NCI-H524 (cell line): ENCODE data around the gene NUTM1.
"Not testable (repeated sequence)": the region's sequence is repeated elsewhere in the genome, so short reads cannot be mapped to it uniquely, and the experiment has no call there.

Source experiments
- DNase-seq, 2 experiments: peaks; one replicate each; lab custom pipeline; 2025; lab: John Stamatoyannopoulos, UW

The NUTM1 gene

GRCh38 chr15:34337557-34338306, 5.4 kb upstream of the NUTM1 start, which contains the start of gene SLC12A6:
TSS of gene SLC12A6 (minus strand) at chr15:34337781. CDS start at chr15:34336680, 1,101 bp downstream.
- DNase-seq, result peak; percentile 93 to 98

- no peak for DNase-seq
Measured at GRCh38 chr15:34338347-34338746, 4.8 kb upstream of the NUTM1 start.

DNA sequence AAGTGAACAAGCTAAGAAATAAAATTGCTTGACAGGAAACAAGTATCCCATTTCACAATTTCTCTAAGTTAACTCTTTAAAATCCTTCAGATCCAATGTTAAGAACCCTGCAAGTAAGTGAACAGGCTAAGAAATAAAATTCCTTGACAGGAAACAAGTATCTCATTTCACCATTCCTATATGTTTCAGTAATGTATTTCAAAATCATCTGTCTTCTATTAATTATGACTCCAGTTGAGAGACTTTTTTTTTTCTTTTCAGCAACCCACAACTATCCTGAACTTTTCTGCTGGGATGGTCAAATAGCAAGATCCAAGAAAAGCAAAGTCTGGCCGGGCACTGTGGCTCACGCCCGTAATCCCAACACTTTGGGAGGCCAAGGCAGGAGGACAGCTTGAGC, 3.2 kb upstream of the NUTM1 start:
- DNase-seq, result no peak

GRCh38 chr15:34341381-34342212, 1.5 kb upstream of the NUTM1 start:
- no peak for DNase-seq

DNA sequence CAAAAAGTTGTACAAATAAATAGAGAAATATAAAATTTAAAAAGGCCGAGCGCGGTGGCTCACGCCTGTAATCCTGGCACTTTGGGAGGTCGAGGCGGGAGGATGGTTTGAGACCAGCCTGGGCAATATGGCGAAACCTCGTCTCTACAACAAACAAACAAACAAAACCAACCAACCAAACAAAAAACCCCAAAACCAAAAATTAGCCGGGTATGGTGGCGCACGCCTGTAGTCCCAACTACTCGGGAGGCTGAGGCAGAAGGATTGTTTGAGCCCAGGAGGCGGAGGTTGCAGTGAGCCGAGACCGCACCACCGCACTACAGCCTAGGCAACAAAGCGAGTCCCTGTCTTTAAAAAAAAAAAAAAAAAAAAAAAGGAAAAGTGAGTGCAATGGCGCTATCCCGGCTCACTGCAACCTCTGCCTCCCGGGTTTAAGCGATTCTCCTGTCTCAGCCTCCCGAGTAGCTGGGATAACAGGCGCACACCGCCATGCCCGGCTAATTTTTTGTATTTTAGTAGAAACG, 840 bp upstream of the NUTM1 start:
- not testable (repeated sequence) for DNase-seq

- DNase-seq, result no peak
Measured at GRCh38 chr15:34347951-34348638, 5.0 kb downstream of the NUTM1 start.

DNA sequence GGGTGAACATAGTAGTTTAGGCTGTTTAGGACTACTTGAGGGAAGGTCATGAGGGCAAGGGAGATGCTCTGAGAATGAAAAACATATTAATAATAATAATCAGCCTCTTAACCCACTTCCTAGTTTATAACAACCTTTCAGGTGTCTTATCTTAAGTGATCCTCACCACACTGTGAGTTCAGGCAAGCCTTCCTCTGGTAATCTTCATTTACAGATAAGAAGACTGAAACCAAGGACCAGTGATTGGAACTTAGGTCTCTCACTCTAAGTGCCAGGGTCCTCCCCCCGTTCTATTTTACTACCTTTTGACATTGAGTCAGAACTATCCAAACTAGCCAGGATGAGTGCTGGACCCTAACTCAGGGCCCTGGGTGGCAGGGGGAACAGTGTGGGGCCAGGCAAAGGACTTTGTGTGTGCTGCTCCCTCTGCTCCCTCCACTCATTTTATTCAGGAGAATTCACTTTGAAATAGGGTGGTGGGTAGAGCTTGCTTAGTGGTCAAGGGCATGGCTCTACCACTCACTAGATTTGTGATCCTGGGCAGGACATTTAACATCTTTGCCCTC, 5.7 kb downstream of the NUTM1 start:
- no peak for DNase-seq

- no peak for DNase-seq
Measured at GRCh38 chr15:34349769-34350168, 6.7 kb downstream of the NUTM1 start.

GRCh38 chr15:34352996-34353395, 9.9 kb downstream of the NUTM1 start:
- DNase-seq, result not testable (repeated sequence)

DNA sequence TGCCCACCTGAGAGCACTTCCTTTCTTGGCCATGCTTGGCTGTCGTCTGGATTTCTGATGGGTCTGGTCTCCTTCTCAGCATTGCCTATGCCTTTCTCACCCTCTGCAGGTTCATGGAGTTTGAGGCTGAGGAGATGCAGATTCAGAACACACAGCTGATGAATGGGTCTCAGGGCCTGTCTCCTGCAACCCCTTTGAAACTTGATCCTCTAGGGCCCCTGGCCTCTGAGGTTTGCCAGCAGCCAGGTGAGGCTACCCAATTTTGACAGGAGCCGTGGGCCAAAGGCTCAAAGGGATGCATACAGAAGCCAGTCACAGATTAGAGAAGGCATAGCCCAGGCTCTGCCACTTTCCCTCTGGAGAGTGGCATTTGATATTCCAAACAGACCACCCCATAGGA, 10.5 kb downstream of the NUTM1 start:
- no peak for DNase-seq

DNA sequence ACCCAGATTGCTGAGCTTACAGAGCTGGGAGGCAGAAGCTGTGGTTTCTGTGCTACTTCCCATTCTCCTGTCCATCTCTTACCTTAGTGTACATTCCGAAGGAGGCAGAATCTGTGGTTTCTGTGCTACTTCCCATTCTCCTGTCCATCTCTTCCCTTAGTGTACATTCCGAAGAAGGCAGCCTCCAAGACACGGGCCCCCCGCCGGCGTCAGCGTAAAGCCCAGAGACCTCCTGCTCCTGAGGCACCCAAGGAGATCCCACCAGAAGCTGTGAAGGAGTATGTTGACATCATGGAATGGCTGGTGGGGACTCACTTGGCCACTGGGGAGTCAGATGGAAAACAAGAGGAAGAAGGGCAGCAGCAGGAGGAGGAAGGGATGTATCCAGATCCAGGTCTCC, 11.2 kb downstream of the NUTM1 start:
- no peak for DNase-seq

DNA sequence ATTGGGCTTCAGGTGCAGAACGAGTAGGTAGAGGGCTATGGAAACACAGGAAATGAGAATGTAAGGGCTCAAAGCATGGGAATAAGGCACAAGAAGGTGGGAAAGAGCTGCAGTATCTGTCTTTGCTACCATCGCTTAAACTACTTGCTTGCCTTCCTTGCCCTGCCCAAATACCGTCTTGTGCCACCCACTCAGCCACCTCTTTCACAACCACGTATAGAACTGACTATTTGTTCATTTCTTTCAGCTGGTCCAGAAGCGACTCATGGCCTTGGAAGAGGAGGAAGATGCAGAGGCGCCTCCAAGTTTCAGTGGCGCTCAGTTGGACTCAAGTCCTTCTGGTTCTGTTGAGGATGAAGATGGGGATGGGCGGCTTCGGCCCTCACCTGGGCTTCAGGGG, 12.1 kb downstream of the NUTM1 start:
- no peak for DNase-seq

DNA sequence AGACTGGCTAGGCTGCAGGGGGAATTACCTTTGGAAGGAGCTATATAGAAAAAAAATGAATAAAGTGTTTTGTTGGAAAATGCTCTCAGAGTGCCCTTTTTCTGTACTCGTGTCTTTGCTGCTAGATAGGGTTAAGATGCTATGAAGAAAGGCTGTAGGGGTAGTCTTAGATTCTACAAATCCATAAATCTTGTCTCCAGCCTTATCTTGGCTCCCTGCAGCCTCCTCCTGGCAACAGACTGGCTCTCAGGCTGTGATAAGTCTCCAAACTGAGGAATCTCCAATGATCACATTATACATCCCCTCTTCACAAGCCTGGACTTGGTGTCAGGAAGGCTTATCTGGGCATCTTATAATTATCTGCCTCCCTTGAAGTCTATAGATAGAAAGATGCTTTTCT, 14.5 kb downstream of the NUTM1 start:
- no peak for DNase-seq

DNA sequence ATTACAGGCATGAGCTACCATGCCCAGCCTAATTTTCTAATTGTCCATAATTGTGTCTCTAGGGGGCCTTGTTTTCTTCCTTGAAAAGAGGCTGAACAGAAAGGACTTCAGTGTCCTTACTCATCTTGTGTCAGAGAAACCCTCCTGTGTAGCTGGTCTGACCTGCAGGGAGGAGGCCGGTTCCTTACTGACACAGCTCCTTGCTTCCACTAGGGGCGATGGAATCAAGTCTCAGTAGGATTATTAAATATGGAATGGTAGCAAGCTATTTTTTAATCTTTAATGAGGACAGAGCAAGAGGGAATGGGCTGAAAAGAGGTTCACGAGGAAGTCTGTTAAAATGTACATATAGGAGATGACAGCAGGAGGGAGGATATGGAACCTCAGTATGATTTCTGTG, 15.3 kb downstream of the NUTM1 start:
- DNase-seq, result peak in 1 of 2 experiments; percentile 14

GRCh38 chr15:34358948-34359347, 15.8 kb downstream of the NUTM1 start:
- no peak for DNase-seq

DNA sequence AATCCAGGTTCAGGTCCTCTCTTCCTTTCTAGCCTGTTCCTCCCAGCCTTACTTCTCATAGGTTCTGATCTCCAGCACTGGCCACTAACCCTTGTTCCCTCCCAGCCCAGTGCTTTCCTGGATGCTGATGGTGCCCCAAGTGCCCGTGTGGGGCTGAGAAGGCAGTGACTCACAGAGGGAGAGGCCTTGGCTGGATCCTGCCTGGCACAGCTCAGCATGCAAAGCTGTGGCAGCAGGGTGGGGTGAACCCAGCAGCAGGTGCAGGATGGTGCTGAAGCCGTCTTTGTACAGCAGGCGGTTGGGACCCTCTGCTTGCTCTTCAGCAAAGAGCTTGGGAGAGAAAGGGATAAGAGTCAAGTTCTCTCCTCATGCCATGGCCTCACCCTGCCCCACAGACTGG, 16.3 kb downstream of the NUTM1 start:
- no peak for DNase-seq

GRCh38 chr15:34360298-34360697, 17.2 kb downstream of the NUTM1 start:
- no peak for DNase-seq

- no peak for DNase-seq
Measured at GRCh38 chr15:34361278-34361677, 18.2 kb downstream of the NUTM1 start.

- no peak for DNase-seq
Measured at GRCh38 chr15:34362047-34362773, 19.1 kb downstream of the NUTM1 start.

- DNase-seq, result no peak
Measured at GRCh38 chr15:34364041-34364440, 20.9 kb downstream of the NUTM1 start.

GRCh38 chr15:34365091-34365825, 22.1 kb downstream of the NUTM1 start:
- DNase-seq, result no peak
